Neural cell (in vitro differentiated cells): ENCODE results near the gene IL3RA.
"Not testable (repeated sequence)": the region's sequence is repeated elsewhere in the genome, so short reads cannot be mapped to it uniquely, and the experiment has no call there.

Experiments used
- EZH2 ChIP-seq: fragments of 200-600, 300-800 bp; shearing (Covaris generic), sonication (generic); IDR thresholded peaks from 2 replicates; pipeline ENCODE4 v1.6.1; 2014; ENCODE audit warnings: antibody characterized with exemption, low read length, borderline replicate concordance, mild to moderate bottlenecking; ENCODE audit not compliant: insufficient read depth, poor library complexity, severe bottlenecking
- MXI1 ChIP-seq: fragments of 450-650 bp; conservative IDR thresholded peaks from 2 replicates; pipeline ENCODE4 v1.6.1; 2014; ENCODE audit warnings: antibody characterized with exemption, mild to moderate bottlenecking; ENCODE audit not compliant: poor library complexity, severe bottlenecking
- POLR2AphosphoS5 ChIP-seq: IDR thresholded peaks from 2 replicates; pipeline ENCODE4 v1.6.1; 2012
- TAF1 ChIP-seq: IDR thresholded peaks from 2 replicates; pipeline ENCODE4 v1.6.1; 2012; ENCODE audit warnings: low read depth
- TF ChIP-seq, protein P1 (sequence below): fragments of 450-650 bp; IDR thresholded peaks from 2 replicates; pipeline ENCODE4 v1.5.1; 2014; ENCODE audit warnings: antibody characterized with exemption, mild to moderate bottlenecking, moderate library complexity; ENCODE audit not compliant: poor library complexity, severe bottlenecking

DNA sequence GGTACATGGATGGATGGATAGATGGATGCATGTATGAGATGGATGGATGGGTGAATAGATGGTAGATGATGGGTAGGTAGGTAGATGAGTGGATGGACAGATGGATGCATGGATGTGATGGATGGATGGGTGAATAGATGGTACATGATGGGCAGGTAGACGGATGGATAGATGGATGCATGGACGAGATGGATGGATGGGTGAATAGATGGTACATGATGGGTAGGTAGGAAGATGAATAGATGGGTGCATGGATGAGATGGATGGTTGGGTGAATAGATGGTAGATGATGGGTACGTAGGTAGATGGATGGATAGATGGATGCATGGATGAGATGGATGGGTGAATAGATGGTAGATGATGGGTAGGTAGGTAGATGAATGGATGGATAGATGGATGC lies 67.3 kb downstream of the IL3RA start:
- TF ChIP-seq, protein P1, sequence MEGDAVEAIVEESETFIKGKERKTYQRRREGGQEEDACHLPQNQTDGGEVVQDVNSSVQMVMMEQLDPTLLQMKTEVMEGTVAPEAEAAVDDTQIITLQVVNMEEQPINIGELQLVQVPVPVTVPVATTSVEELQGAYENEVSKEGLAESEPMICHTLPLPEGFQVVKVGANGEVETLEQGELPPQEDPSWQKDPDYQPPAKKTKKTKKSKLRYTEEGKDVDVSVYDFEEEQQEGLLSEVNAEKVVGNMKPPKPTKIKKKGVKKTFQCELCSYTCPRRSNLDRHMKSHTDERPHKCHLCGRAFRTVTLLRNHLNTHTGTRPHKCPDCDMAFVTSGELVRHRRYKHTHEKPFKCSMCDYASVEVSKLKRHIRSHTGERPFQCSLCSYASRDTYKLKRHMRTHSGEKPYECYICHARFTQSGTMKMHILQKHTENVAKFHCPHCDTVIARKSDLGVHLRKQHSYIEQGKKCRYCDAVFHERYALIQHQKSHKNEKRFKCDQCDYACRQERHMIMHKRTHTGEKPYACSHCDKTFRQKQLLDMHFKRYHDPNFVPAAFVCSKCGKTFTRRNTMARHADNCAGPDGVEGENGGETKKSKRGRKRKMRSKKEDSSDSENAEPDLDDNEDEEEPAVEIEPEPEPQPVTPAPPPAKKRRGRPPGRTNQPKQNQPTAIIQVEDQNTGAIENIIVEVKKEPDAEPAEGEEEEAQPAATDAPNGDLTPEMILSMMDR: not testable (repeated sequence)
- TF ChIP-seq POLR2AphosphoS5, TAF1, EZH2, MXI1: not testable (repeated sequence)
